ENCODE measurements around the gene CT47B1.

DNA sequence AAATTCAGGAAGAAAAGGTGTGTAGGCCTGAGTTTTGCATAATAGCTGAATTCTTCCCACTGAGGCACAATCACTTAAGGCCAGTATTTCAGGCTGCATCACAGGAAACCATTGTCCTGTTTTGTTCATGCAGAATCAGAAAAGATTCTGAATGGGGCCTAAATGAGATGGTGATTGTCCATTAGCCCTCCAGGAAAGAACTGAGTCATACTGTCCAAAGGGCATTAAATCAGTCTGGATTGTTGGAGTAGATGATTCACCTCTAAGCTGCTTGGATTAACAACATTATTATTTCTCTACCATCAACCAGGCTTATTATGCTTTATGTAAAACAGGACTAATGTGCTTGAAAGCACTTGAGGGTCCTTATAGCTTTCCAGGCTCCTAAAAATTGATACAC, 36.2 kb downstream of the CT47B1 start:
- TF ChIP-seq, protein P1, sequence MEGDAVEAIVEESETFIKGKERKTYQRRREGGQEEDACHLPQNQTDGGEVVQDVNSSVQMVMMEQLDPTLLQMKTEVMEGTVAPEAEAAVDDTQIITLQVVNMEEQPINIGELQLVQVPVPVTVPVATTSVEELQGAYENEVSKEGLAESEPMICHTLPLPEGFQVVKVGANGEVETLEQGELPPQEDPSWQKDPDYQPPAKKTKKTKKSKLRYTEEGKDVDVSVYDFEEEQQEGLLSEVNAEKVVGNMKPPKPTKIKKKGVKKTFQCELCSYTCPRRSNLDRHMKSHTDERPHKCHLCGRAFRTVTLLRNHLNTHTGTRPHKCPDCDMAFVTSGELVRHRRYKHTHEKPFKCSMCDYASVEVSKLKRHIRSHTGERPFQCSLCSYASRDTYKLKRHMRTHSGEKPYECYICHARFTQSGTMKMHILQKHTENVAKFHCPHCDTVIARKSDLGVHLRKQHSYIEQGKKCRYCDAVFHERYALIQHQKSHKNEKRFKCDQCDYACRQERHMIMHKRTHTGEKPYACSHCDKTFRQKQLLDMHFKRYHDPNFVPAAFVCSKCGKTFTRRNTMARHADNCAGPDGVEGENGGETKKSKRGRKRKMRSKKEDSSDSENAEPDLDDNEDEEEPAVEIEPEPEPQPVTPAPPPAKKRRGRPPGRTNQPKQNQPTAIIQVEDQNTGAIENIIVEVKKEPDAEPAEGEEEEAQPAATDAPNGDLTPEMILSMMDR (IDR thresholded peaks at IDR 0.05 in 2 of 3, conservative IDR thresholded peaks at IDR 0.05 in 1 of 3; ENCODE audit: borderline replicate concordance in 1 of 3, insufficient read depth in 1 of 3, low read depth in 2 of 3, low read length in 2 of 3), result no peak
- TF ChIP-seq, protein P2, sequence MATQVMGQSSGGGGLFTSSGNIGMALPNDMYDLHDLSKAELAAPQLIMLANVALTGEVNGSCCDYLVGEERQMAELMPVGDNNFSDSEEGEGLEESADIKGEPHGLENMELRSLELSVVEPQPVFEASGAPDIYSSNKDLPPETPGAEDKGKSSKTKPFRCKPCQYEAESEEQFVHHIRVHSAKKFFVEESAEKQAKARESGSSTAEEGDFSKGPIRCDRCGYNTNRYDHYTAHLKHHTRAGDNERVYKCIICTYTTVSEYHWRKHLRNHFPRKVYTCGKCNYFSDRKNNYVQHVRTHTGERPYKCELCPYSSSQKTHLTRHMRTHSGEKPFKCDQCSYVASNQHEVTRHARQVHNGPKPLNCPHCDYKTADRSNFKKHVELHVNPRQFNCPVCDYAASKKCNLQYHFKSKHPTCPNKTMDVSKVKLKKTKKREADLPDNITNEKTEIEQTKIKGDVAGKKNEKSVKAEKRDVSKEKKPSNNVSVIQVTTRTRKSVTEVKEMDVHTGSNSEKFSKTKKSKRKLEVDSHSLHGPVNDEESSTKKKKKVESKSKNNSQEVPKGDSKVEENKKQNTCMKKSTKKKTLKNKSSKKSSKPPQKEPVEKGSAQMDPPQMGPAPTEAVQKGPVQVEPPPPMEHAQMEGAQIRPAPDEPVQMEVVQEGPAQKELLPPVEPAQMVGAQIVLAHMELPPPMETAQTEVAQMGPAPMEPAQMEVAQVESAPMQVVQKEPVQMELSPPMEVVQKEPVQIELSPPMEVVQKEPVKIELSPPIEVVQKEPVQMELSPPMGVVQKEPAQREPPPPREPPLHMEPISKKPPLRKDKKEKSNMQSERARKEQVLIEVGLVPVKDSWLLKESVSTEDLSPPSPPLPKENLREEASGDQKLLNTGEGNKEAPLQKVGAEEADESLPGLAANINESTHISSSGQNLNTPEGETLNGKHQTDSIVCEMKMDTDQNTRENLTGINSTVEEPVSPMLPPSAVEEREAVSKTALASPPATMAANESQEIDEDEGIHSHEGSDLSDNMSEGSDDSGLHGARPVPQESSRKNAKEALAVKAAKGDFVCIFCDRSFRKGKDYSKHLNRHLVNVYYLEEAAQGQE (IDR thresholded peaks at IDR 0.05; ENCODE audit: low read depth), result no peak
- TF ChIP-seq RAD21 (IDR thresholded peaks at IDR 0.05; ENCODE audit: low read depth), result no peak

All from HCT116 (cell line).